Ovary (tissue), 9 donors: Measurements from ENCODE around the gene EBF3. TPM values are rescaled to one million over a fixed set of nuclear protein-coding genes. Genes with fewer than 3 reads are reported as not detected.

Experiments used
- DNase-seq, 5 donors: peaks; one replicate each; pipeline ENCODE4 v3.0.0-alpha.2; 2019 to 2020
- H3K27ac ChIP-seq, 2 donors: fragments of 200-600 bp; one replicate each; pipeline versions ENCODE4 v1.5.1 to v1.8.0; 2019 to 2022
- H3K27me3 ChIP-seq: fragments of 200-600 bp; one replicate; pipeline ENCODE4 v1.8.0; 2022
- H3K36me3 ChIP-seq: fragments of 200-600 bp; sonication (generic); one replicate; pipeline ENCODE4 v1.5.1; 2019
- H3K4me1 ChIP-seq: one replicate; pipeline ENCODE4 v1.8.1; 2013; ENCODE audit warnings: mild to moderate bottlenecking, moderate library complexity; ENCODE audit not compliant: insufficient read depth
- H3K4me3 ChIP-seq: fragments of 200-600 bp; sonication (generic); one replicate; pipeline ENCODE4 v1.5.1; 2017
- H3K9me3 ChIP-seq, 2 donors: fragments of 200-600 bp in 1 of 2; sonication (generic) in 1 of 2; one replicate each; pipeline versions ENCODE4 v1.5.1 to v1.8.1; 2013 to 2019; ENCODE audit warnings: mild to moderate bottlenecking in 1 of 2, moderate library complexity in 1 of 2
- EP300 ChIP-seq: sonication (generic); formaldehyde crosslinking; IDR thresholded peaks from one replicate; pipeline ENCODE4 v1.6.1; 2017; ENCODE audit warnings: antibody characterized with exemption
- POLR2A ChIP-seq: fragments of 450-650 bp; IDR thresholded peaks from one replicate; pipeline ENCODE4 v1.6.1; 2017; ENCODE audit warnings: antibody characterized with exemption, mild to moderate bottlenecking, moderate library complexity
- WGBS, 3 donors: extraction: QIAGEN DNeasy Blood & Tissue Kit in 1 of 3; methylation state at CpG; one replicate each; pipeline versions ENCODE4 v1.1.5 to v1.1.7; 2013 to 2017; 5-methylcytosine and 5-hydroxymethylcytosine counted together
- intact Hi-C, 4 donors: fragments of 100-400 bp; cut with DNase I; formaldehyde crosslinking; loops; one replicate each; pipeline versions ENCODE4 v1.11.0 to v1.15.1; 2022 to 2023
- polyA plus RNA-seq, 2 donors: library from polyadenylated mRNA; stranded (reverse); fragments of 200-250 nt in 1 of 2; fragments of 350-450 nt in 1 of 2; fragmentation: Illumina TruSeq in 1 of 2; extraction: RNeasy Lipid Tissue Mini Kit (QIAGEN cat#74804) in 1 of 2; gene quantifications; one replicate each; pipeline ENCODE4 v1.2.3, GENCODE V29; 2013 to 2014
- total RNA-seq, 7 donors: library from RNA; depleted of rRNA in 2 of 7; stranded (reverse); fragments of >200 nt in 2 of 7; fragmentation: NEBNext Ultra II Directional in 3 of 7; extraction: Animal tissue kit (Norgen Biotek cat#: 25700) in 3 of 7; gene quantifications; one replicate each; pipeline versions ENCODE4 v1.1.0 to v1.2.4, GENCODE V29; 2016 to 2023
- TF ChIP-seq, protein P1 (sequence below), 3 donors: fragments of 450-650 bp in 2 of 3; fragments of 200-600 bp in 1 of 3; IDR thresholded peaks; one replicate each; pipeline versions ENCODE4 v1.5.1 to v1.8.0; 2016 to 2022; ENCODE audit warnings: antibody characterized with exemption in 3 of 3, mild to moderate bottlenecking in 1 of 3
- donor health status: DM: no; HTN: no; CAD: no; lungs with moderate emphysema.
- donor health status: DM: no; HTN: no; CAD: no.
- donor health status: Bipolar disorder and iron deficiency.
- donor health status: DM: yes; HTN: yes; CAD: no.
- donor health status: DM: no; HTN: no; CAD: no.
- donor health status: DM: yes; HTN: yes; CAD: no.

The EBF3 gene
- total and polyA plus RNA-seq, 9 donors, result 0.15 to 3.6 (median 0.79) TPM

DNA sequence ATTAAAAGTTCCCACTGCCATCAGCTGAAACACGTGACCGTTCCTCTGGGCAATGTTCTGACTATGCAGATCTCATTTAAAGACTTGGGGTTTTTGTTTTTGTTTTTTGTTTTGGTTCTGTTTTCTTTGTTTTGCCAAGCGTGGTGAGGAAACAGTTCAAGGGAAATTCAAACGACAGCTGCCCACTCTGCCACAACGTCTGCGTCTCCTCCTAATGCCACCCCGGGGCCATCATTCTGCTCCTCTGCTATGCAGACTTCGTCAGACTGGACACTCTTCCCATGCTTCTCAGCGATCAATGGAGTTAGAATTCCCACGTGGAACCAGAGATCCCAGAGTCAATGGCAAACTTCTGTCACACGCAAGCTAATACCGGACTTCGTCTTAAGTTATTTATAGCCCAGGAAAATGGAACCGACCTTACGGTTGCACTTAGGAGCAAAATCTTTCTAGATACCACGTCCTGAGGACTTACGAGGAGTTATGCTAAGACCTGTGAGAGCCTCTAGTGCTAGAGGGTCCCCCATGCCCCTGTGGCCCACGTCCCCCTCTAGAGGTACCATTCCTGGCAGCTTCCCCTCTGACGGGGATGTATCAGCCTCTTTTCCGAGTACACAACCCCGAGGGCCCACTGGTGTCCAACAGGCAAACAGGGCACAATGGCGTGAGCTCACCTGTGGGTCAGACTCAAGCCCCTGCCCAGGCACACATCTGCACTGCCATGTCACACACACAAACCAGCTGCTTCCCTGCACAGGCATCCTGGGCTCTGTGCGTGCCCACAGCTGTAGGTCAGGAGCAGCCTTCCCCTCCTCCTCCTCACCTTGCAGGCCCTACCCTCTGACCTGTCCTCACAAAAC, 24.4 kb downstream of the EBF3 start:
- DNase-seq, result peak in 2 of 5 donors; percentile 5 to 16
- no peaks in the 10 kb centered on the region for H3K4me1 ChIP-seq
- H3K27me3 ChIP-seq, result no peaks in the 10 kb centered on the region
- no peaks in the 10 kb centered on the region for H3K9me3 ChIP-seq
- H3K4me3 ChIP-seq, result no peak overlapping the region
- 81 to 86% (median 86%) methylated on average over 23 of the region's 23 CpGs for WGBS, 3 donors
- H3K36me3 ChIP-seq, result no peaks in the 10 kb centered on the region
- no peak for TF ChIP-seq POLR2A
- TF ChIP-seq, protein P1, sequence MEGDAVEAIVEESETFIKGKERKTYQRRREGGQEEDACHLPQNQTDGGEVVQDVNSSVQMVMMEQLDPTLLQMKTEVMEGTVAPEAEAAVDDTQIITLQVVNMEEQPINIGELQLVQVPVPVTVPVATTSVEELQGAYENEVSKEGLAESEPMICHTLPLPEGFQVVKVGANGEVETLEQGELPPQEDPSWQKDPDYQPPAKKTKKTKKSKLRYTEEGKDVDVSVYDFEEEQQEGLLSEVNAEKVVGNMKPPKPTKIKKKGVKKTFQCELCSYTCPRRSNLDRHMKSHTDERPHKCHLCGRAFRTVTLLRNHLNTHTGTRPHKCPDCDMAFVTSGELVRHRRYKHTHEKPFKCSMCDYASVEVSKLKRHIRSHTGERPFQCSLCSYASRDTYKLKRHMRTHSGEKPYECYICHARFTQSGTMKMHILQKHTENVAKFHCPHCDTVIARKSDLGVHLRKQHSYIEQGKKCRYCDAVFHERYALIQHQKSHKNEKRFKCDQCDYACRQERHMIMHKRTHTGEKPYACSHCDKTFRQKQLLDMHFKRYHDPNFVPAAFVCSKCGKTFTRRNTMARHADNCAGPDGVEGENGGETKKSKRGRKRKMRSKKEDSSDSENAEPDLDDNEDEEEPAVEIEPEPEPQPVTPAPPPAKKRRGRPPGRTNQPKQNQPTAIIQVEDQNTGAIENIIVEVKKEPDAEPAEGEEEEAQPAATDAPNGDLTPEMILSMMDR (IDR thresholded peaks at IDR 0.05), result no peak
- no peak for TF ChIP-seq EP300
- H3K27ac ChIP-seq, result no peak overlapping the region
- intact Hi-C loops, result no loop called here

DNA sequence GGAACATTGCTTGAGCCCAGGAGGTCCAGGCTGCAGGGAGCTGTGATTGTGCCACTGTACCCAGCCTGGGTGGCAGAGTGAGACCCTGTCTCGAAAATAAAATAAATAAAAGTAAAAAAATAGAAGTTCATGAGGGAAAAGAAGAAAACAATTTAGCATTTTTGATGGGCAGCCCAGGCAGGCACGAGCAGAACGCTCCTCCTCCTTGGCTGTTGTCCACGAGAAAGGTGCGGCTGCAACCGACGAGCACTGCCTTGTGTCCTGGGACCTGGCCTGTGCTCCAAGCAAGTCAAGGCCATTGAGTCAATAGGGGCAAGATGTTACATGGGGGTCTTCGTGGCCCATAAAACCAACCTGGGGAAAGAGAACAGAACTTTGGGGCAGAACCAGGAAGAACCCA, 25.6 kb downstream of the EBF3 start:
- no peak for TF ChIP-seq EP300
- no peak for TF ChIP-seq POLR2A
- TF ChIP-seq, protein P1 (IDR thresholded peaks at IDR 0.05), result no peak
- H3K27ac ChIP-seq, result no peak overlapping the region
- intact Hi-C loops, result no loop called here
- DNase-seq, result peak in 1 of 5 donors; percentile 3
- no peaks in the 10 kb centered on the region for H3K9me3 ChIP-seq
- no peaks in the 10 kb centered on the region for H3K4me1 ChIP-seq
- WGBS, 3 donors, result 72 to 76% (median 75%) methylated on average over 8 of the region's 8 CpGs
- H3K27me3 ChIP-seq, result no peaks in the 10 kb centered on the region
- H3K4me3 ChIP-seq, result no peak overlapping the region
- H3K36me3 ChIP-seq, result no peaks in the 10 kb centered on the region

DNA sequence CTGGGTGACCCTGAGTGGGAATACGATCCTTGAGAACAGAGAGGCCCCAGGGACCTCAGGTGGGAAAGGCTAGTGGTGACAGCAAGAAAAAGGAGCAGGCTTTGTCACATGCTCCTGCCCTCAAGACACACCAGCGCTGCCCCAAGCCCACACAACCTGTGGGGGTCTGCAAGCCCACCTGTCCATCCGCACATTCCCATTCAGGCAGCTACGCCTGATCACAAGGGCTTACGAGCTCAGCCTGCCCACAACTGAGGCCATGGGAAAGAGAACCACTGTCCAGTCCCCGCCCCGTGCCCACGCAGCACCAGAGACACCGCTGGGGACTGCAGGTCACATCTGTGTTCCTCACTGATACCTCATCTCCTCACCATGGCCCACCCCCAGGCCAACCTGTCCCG, 26.7 kb downstream of the EBF3 start:
- TF ChIP-seq, protein P1 (IDR thresholded peaks at IDR 0.05), result no peak
- TF ChIP-seq EP300 (no peak), POLR2A (no peak)
- Histone ChIP-seq H3K9me3 (no peaks in the 10 kb centered on the region), H3K4me1 (no peaks in the 10 kb centered on the region), H3K36me3 (no peaks in the 10 kb centered on the region), H3K27me3 (no peaks in the 10 kb centered on the region), H3K4me3 (no peak overlapping the region), H3K27ac (no peak overlapping the region)
- WGBS, 3 donors, result 93 to 95% (median 93%) methylated on average over 10 of the region's 10 CpGs
- DNase-seq, result peak in 1 of 5 donors; percentile 13
- intact Hi-C loops, result no loop called here

DNA sequence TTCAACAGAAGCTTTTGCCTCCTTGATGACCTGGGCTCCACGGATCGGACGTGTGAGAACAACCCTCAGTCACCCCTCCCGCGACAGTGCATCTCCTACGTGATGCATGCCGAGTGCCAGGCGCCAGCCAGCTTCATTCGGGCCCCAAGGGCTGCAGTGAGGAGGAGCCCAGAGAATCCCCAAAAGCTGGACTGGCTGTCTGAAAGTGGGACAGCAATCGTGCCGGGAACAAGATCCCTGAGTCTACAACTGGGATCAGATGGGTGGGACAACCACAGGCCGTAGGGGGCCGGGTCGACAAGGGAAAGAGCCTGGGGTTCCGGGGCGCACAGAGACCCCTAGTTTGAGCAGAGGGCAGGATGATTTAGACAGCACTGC, 27.2 kb downstream of the EBF3 start:
- TF ChIP-seq POLR2A (no peak), EP300 (no peak)
- TF ChIP-seq, protein P1 (IDR thresholded peaks at IDR 0.05), result no peak
- 89 to 93% (median 93%) methylated on average over 16 of the region's 16 CpGs for WGBS, 3 donors

More for the DNA sequence above, 27.2 kb downstream of the EBF3 start:
- Histone ChIP-seq H3K36me3 (no peaks in the 10 kb centered on the region), H3K27me3 (no peaks in the 10 kb centered on the region), H3K27ac (no peak overlapping the region), H3K9me3 (no peaks in the 10 kb centered on the region), H3K4me3 (no peak overlapping the region), H3K4me1 (no peaks in the 10 kb centered on the region)
- peak in 1 of 5 donors; percentile 12 for DNase-seq
- intact Hi-C loops, result no loop called here
